Measurements from ENCODE around the gene VN1R5.

Gene VN1R5

GRCh38 chr1:247294282-247294681 lies 38.4 kb downstream of the VN1R5 start:
- no peaks in the 10 kb centered on the region for H3K9me3 ChIP-seq (ENCODE audit: control insufficient read depth, low read length)
- no peak overlapping the region for H3K9ac ChIP-seq (ENCODE audit: low read length)
- H3K4me1 ChIP-seq (ENCODE audit: control insufficient read depth, insufficient read depth, low read length) = no peaks in the 10 kb centered on the region
- H3K36me3 ChIP-seq (ENCODE audit: control insufficient read depth, insufficient read depth, low read length, severe bottlenecking) = no peaks in the 10 kb centered on the region
- DNase-seq (ENCODE audit: low read depth) = peak; percentile 51
- no peak overlapping the region for H3K4me3 ChIP-seq (ENCODE audit: low read length)
- peaks cover 6% of the 10 kb centered on the region for H3K27me3 ChIP-seq (replicated peaks; ENCODE audit: control insufficient read depth, insufficient read depth, low read length)

DNA sequence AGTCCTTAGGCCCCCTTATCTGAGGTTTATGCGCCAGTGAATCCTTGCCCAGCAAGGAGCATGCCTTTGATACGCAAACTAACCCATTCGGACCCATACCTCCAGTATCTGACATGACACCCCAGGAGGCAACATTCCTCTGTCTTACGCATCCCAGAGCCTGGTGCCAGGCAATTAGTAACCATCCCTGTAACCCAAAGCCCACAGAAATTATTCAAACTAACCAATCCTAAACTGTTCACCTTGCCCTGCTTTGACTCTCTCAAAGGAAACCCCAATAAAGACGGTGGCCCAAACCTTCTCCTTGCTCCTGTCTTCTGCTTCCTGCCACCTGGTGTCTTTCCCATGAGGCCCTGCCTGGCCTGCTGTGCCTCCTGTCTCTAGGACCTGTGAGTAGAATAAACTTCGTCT lies 39.4 kb downstream of the VN1R5 start:
- DNase-seq (ENCODE audit: low read depth) = no peak
- no peak overlapping the region for H3K9ac ChIP-seq (ENCODE audit: low read length)
- no peak overlapping the region for H3K4me3 ChIP-seq (ENCODE audit: low read length)
- H3K36me3 ChIP-seq (ENCODE audit: control insufficient read depth, insufficient read depth, low read length, severe bottlenecking) = no peaks in the 10 kb centered on the region
- peaks cover 6% of the 10 kb centered on the region for H3K27me3 ChIP-seq (replicated peaks; ENCODE audit: control insufficient read depth, insufficient read depth, low read length)
- no peaks in the 10 kb centered on the region for H3K4me1 ChIP-seq (ENCODE audit: control insufficient read depth, insufficient read depth, low read length)
- H3K9me3 ChIP-seq (ENCODE audit: control insufficient read depth, low read length) = no peaks in the 10 kb centered on the region

DNA sequence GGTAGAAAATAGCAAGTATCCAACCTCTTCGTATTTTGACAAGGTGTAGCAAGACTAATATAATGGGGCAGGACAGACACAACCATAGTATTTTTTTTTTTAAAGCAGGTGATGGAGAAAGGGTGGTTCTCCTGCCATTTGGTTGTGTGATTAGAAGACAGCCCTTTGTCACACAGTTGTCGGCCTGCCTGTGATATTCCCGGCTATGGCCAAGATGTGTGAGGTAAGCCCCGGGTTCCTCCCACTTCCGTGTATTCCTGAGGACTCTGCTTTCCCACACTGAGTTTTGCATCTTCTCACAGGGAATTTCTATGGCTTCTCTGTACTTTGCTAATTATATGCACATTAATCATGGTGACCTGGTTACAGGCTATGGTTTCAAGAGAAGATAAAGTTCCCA lies 39.9 kb downstream of the VN1R5 start:
- H3K4me1 ChIP-seq (ENCODE audit: control insufficient read depth, insufficient read depth, low read length) = no peaks in the 10 kb centered on the region
- H3K9me3 ChIP-seq (ENCODE audit: control insufficient read depth, low read length) = no peaks in the 10 kb centered on the region
- no peak overlapping the region for H3K4me3 ChIP-seq (ENCODE audit: low read length)
- peaks cover 6% of the 10 kb centered on the region for H3K27me3 ChIP-seq (replicated peaks; ENCODE audit: control insufficient read depth, insufficient read depth, low read length)
- no peaks in the 10 kb centered on the region for H3K36me3 ChIP-seq (ENCODE audit: control insufficient read depth, insufficient read depth, low read length, severe bottlenecking)
- H3K9ac ChIP-seq (ENCODE audit: low read length) = no peak overlapping the region
- no peak for DNase-seq (ENCODE audit: low read depth)

- Histone ChIP-seq H3K27me3 (replicated peaks; ENCODE audit: control insufficient read depth, insufficient read depth, low read length) (peaks cover 6% of the 10 kb centered on the region), H3K9ac (ENCODE audit: low read length) (no peak overlapping the region), H3K4me3 (ENCODE audit: low read length) (no peak overlapping the region), H3K9me3 (ENCODE audit: control insufficient read depth, low read length) (no peaks in the 10 kb centered on the region), H3K36me3 (ENCODE audit: control insufficient read depth, insufficient read depth, low read length, severe bottlenecking) (no peaks in the 10 kb centered on the region), H3K4me1 (ENCODE audit: control insufficient read depth, insufficient read depth, low read length) (no peaks in the 10 kb centered on the region)
- DNase-seq (ENCODE audit: low read depth) = no peak
Measured at GRCh38 chr1:247296599-247297180, 40.8 kb downstream of the VN1R5 start.

GRCh38 chr1:247297263-247298123 lies 41.6 kb downstream of the VN1R5 start:
- DNase-seq (ENCODE audit: low read depth) = no peak
- peaks cover 2% of the 10 kb centered on the region for H3K36me3 ChIP-seq (ENCODE audit: control insufficient read depth, insufficient read depth, low read length, severe bottlenecking)
- H3K9me3 ChIP-seq (ENCODE audit: control insufficient read depth, low read length) = no peaks in the 10 kb centered on the region
- H3K9ac ChIP-seq (ENCODE audit: low read length) = no peak overlapping the region
- peaks cover under 1% of the 10 kb centered on the region for H3K27me3 ChIP-seq (replicated peaks; ENCODE audit: control insufficient read depth, insufficient read depth, low read length)
- H3K4me1 ChIP-seq (ENCODE audit: control insufficient read depth, insufficient read depth, low read length) = no peaks in the 10 kb centered on the region
- no peak overlapping the region for H3K4me3 ChIP-seq (ENCODE audit: low read length)

DNA sequence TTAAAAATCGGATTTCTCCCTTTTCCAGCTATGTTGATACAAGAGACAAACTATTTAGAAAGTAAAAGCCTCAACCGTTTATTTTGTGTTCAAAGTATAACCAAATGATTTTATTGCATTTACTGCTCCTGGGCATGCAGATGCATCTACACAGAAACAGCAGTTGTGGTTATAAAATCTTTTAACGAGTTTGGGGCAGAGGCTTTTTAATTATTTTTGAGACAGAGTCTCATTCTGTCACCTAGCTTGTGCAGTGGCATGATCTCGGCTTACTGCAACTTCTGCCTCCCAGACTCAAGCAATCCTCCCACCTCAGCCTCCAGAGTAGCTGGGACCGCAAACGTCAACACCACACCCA lies 42.2 kb downstream of the VN1R5 start:
- H3K4me1 ChIP-seq (ENCODE audit: control insufficient read depth, insufficient read depth, low read length) = no peaks in the 10 kb centered on the region
- no peak overlapping the region for H3K4me3 ChIP-seq (ENCODE audit: low read length)
- H3K27me3 ChIP-seq (replicated peaks; ENCODE audit: control insufficient read depth, insufficient read depth, low read length) = no peaks in the 10 kb centered on the region
- peaks cover 8% of the 10 kb centered on the region for H3K36me3 ChIP-seq (ENCODE audit: control insufficient read depth, insufficient read depth, low read length, severe bottlenecking)
- H3K9ac ChIP-seq (ENCODE audit: low read length) = no peak overlapping the region
- DNase-seq (ENCODE audit: low read depth) = no peak
- no peaks in the 10 kb centered on the region for H3K9me3 ChIP-seq (ENCODE audit: control insufficient read depth, low read length)

DNA sequence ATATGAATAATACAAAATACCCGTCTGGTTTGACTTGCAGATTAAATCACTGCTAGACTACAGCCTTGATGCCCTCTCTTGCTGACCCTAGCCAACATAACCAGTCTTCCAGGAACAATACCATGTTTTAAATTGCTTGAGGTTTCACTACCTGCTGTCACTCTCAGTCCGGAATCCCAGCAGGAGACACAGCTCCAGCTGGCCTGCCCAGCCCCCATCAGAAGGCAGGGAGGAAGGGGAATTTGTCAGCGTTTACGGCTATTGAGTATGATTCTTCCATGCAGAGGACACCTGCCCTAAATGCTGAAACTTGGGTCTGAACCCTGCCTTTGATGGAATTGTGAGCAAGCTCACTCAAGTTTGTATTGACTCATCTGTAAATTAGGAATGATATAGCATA lies 42.8 kb downstream of the VN1R5 start:
- no peak overlapping the region for H3K4me3 ChIP-seq (ENCODE audit: low read length)
- H3K4me1 ChIP-seq (ENCODE audit: control insufficient read depth, insufficient read depth, low read length) = no peaks in the 10 kb centered on the region
- H3K36me3 ChIP-seq (ENCODE audit: control insufficient read depth, insufficient read depth, low read length, severe bottlenecking) = peaks cover 14% of the 10 kb centered on the region
- no peaks in the 10 kb centered on the region for H3K9me3 ChIP-seq (ENCODE audit: control insufficient read depth, low read length)
- no peak overlapping the region for H3K9ac ChIP-seq (ENCODE audit: low read length)
- H3K27me3 ChIP-seq (replicated peaks; ENCODE audit: control insufficient read depth, insufficient read depth, low read length) = no peaks in the 10 kb centered on the region
- DNase-seq (ENCODE audit: low read depth) = no peak

DNA sequence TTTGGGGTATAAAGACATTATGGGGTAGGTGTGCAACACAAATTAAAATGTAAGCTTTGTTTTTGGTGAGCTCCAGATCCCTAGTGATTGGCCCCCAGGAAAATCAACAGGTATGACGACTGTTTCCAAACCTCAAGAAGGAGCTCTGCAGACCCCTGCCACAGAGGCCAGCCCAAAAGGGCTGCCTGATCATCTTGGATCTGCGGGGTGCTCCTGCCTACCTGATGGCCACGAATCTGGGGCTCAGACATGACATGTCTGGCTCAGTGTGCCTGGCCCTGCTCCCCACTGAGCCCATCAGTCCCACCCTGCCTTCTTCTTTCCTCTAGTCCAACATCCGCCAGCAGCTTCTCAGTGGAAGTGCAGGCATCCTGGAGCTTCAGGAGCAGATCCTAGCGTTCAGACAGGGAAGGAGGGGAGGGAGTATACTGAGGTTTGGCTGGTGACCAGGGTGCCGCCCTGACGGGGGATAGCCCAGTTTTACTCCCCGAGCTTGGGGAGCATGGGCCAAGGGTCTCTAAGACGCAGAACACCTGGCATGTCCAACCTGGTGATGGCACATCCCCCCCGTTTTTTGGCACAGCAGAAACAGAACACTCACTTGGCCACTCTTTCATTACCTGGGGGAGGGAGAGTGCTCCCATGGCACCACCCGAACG lies 44.0 kb downstream of the VN1R5 start:
- peaks cover 15% of the 10 kb centered on the region for H3K36me3 ChIP-seq (ENCODE audit: control insufficient read depth, insufficient read depth, low read length, severe bottlenecking)
- no peak overlapping the region for H3K9ac ChIP-seq (ENCODE audit: low read length)
- H3K4me3 ChIP-seq (ENCODE audit: low read length) = no peak overlapping the region
- H3K4me1 ChIP-seq (ENCODE audit: control insufficient read depth, insufficient read depth, low read length) = no peaks in the 10 kb centered on the region
- H3K27me3 ChIP-seq (replicated peaks; ENCODE audit: control insufficient read depth, insufficient read depth, low read length) = no peaks in the 10 kb centered on the region
- DNase-seq (ENCODE audit: low read depth) = no peak
- no peaks in the 10 kb centered on the region for H3K9me3 ChIP-seq (ENCODE audit: control insufficient read depth, low read length)

DNA sequence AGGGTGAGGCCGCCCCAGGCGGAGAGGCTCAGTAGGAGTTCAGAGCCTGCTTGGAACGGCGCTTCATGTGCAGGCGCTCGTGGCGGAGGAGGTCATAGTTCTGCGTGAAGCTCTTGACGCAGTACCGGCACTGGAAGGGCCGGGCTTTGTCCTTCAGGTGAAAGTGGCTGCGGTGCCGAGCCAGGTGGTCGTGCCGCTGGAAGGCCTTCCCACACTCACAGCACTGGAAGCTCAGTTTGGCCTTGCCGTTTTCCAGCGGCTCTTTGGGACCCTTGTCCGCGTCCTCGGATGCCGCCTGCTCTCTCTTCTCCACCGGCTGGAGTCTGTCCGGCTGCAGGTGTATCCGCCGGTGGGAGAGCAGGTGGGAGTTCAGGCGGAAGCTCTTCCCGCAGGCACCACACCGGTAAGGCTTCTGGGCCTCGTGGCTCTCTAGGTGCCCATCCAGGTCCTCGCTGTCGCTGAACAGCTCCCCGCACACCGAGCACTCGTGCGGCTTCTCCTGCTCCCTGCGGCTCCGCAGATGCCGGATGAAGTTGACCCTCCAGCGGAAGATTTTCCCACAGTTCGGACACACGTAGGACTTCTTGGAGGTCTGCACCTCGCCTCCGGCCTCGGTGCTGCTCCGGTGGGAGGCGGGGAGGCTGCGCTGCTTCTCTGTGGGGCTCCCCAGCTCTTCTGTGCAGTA lies 44.8 kb downstream of the VN1R5 start:
- Histone ChIP-seq H3K4me1 (ENCODE audit: control insufficient read depth, insufficient read depth, low read length) (no peaks in the 10 kb centered on the region), H3K36me3 (ENCODE audit: control insufficient read depth, insufficient read depth, low read length, severe bottlenecking) (peaks cover 15% of the 10 kb centered on the region), H3K9ac (ENCODE audit: low read length) (no peak overlapping the region), H3K9me3 (ENCODE audit: control insufficient read depth, low read length) (no peaks in the 10 kb centered on the region), H3K4me3 (ENCODE audit: low read length) (no peak overlapping the region), H3K27me3 (replicated peaks; ENCODE audit: control insufficient read depth, insufficient read depth, low read length) (no peaks in the 10 kb centered on the region)
- no peak for DNase-seq (ENCODE audit: low read depth)

- H3K9ac ChIP-seq (ENCODE audit: low read length) = no peak overlapping the region
- peaks cover 15% of the 10 kb centered on the region for H3K36me3 ChIP-seq (ENCODE audit: control insufficient read depth, insufficient read depth, low read length, severe bottlenecking)
- DNase-seq (ENCODE audit: low read depth) = no peak
Measured at GRCh38 chr1:247301176-247301540, 45.3 kb downstream of the VN1R5 start.

DNA sequence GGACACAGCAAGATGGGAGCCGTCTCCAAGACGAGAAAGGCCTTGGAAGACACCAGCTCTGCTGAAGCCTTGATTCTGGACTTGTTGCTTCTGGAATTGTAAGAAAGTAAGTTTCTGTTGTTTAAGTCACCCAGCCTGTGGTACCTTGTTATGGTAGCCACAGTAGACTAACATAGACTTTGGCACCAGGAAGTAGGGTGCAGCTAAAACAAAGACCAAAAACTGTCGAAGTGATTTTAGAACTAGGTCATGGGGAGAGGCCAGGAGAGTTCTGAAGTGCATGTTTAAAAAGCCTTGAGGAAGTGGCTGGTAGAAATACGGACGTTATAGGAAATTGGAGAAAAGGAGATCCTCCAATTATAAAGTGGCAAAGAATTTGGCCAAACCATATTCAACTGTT lies 47.3 kb downstream of the VN1R5 start:
- no peaks in the 10 kb centered on the region for H3K4me1 ChIP-seq (ENCODE audit: control insufficient read depth, insufficient read depth, low read length)
- no peak overlapping the region for H3K4me3 ChIP-seq (ENCODE audit: low read length)
- no peaks in the 10 kb centered on the region for H3K9me3 ChIP-seq (ENCODE audit: control insufficient read depth, low read length)
- no peaks in the 10 kb centered on the region for H3K27me3 ChIP-seq (replicated peaks; ENCODE audit: control insufficient read depth, insufficient read depth, low read length)
- no peak overlapping the region for H3K9ac ChIP-seq (ENCODE audit: low read length)
- no peak for DNase-seq (ENCODE audit: low read depth)
- peaks cover 28% of the 10 kb centered on the region for H3K36me3 ChIP-seq (ENCODE audit: control insufficient read depth, insufficient read depth, low read length, severe bottlenecking)

More at GRCh38 chr1:247301176-247301540, 45.3 kb downstream of the VN1R5 start:
- Histone ChIP-seq H3K4me1 (ENCODE audit: control insufficient read depth, insufficient read depth, low read length) (no peaks in the 10 kb centered on the region), H3K4me3 (ENCODE audit: low read length) (no peak overlapping the region), H3K27me3 (replicated peaks; ENCODE audit: control insufficient read depth, insufficient read depth, low read length) (no peaks in the 10 kb centered on the region), H3K9me3 (ENCODE audit: control insufficient read depth, low read length) (no peaks in the 10 kb centered on the region)
